GM18498 (cell line): ENCODE data around the gene DCN.
A peak's percentile ranks its signal among the peaks of the same experiment; 100 is the strongest.

ENCODE experiments used
- ATAC-seq: cut with Tn5 transposase; IDR thresholded peaks from one replicate; pipeline ENCODE4 v1.9.1; 2021; ENCODE audit warnings: mild to moderate bottlenecking, moderate library complexity; ENCODE audit not compliant: unreplicated experiment

Gene DCN

GRCh38 chr12:91104812-91105466, 77.7 kb downstream of the DCN start:
- peak; percentile 81 for ATAC-seq

- ATAC-seq = no peak
These were observed 79.0 kb downstream of the DCN start for GRCh38 chr12:91103624-91104023.

- ATAC-seq = no peak
These were observed 79.5 kb downstream of the DCN start for GRCh38 chr12:91103101-91103500.

- ATAC-seq = no peak
These were observed 81.7 kb downstream of the DCN start for GRCh38 chr12:91100906-91101305.

GRCh38 chr12:91099836-91100235, 82.8 kb downstream of the DCN start:
- ATAC-seq = no peak

- ATAC-seq = no peak
These were observed 83.3 kb downstream of the DCN start for GRCh38 chr12:91099341-91099740.

GRCh38 chr12:91098941-91099340, 83.7 kb downstream of the DCN start:
- no peak for ATAC-seq

- no peak for ATAC-seq
These were observed 84.2 kb downstream of the DCN start for GRCh38 chr12:91098461-91098860.

GRCh38 chr12:91094957-91095356, 87.7 kb downstream of the DCN start:
- no peak for ATAC-seq

GRCh38 chr12:91094032-91094662, 88.5 kb downstream of the DCN start:
- no peak for ATAC-seq

GRCh38 chr12:91093341-91093740, 89.3 kb downstream of the DCN start:
- no peak for ATAC-seq

- ATAC-seq = no peak
These were observed 90.5 kb downstream of the DCN start for GRCh38 chr12:91091916-91092715.
